Progenitor cell of endocrine pancreas (in vitro differentiated cells): ENCODE measurements around the gene ST3GAL3. TPM values are rescaled to one million over a fixed set of nuclear protein-coding genes. Genes with fewer than 3 reads are reported as not detected.

Experiments
- DNase-seq: peaks from one replicate; pipeline ENCODE4 v3.0.0; 2021; ENCODE audit warnings: low spot score; ENCODE audit not compliant: unreplicated experiment
- H3K27ac Mint-ChIP-seq: 2 replicates; pipeline ENCODE4 v1.8.0; 2021; ENCODE audit warnings: mild to moderate bottlenecking, moderate library complexity, mixed read lengths
- H3K27me3 Mint-ChIP-seq: 2 replicates; pipeline ENCODE4 v1.8.0; 2021; ENCODE audit warnings: mixed read lengths
- H3K36me3 Mint-ChIP-seq: 2 replicates; pipeline ENCODE4 v1.8.0; 2022; ENCODE audit warnings: mixed read lengths; ENCODE audit not compliant: insufficient read depth
- H3K4me1 Mint-ChIP-seq: 2 replicates; pipeline ENCODE4 v1.8.0; 2021; ENCODE audit warnings: low read depth, mixed read lengths
- H3K4me3 Mint-ChIP-seq: 2 replicates; pipeline ENCODE4 v1.8.0; 2021; ENCODE audit warnings: low read depth, mild to moderate bottlenecking, moderate library complexity, mixed read lengths
- H3K9me3 Mint-ChIP-seq: 2 replicates; pipeline ENCODE4 v1.8.0; 2021; ENCODE audit warnings: low read depth, mixed read lengths
- CTCF ChIP-seq: fragments of 200-600 bp; sonication (generic); IDR thresholded peaks from one replicate; pipeline ENCODE4 v1.5.0; 2021; ENCODE audit warnings: antibody characterized with exemption, mild to moderate bottlenecking; ENCODE audit not compliant: unreplicated experiment
- total RNA-seq: library from RNA; stranded (reverse); gene quantifications from 2 replicates; pipeline ENCODE4 v1.2.1, GENCODE V29; 2021

Gene ST3GAL3
- total RNA-seq, 1 donor from 2014 or later: 14.9 TPM

GRCh38 chr1:43882763-43883162 lies 175.4 kb downstream of the ST3GAL3 start:
- no peak overlapping the region for H3K4me3 Mint-ChIP-seq
- TF ChIP-seq CTCF: no peak
- H3K4me1 Mint-ChIP-seq: peaks cover 10% of the 10 kb centered on the region
- no peak overlapping the region for H3K27ac Mint-ChIP-seq
- no peaks in the 10 kb centered on the region for H3K9me3 Mint-ChIP-seq
- H3K36me3 Mint-ChIP-seq: no peaks in the 10 kb centered on the region
- H3K27me3 Mint-ChIP-seq: no peaks in the 10 kb centered on the region
- no peak for DNase-seq

GRCh38 chr1:43883321-43883720 lies 176.0 kb downstream of the ST3GAL3 start:
- DNase-seq: no peak
- no peak for TF ChIP-seq CTCF
- no peak overlapping the region for H3K27ac Mint-ChIP-seq
- H3K4me3 Mint-ChIP-seq: no peak overlapping the region
- H3K9me3 Mint-ChIP-seq: no peaks in the 10 kb centered on the region
- H3K4me1 Mint-ChIP-seq: peaks cover 10% of the 10 kb centered on the region
- H3K27me3 Mint-ChIP-seq: no peaks in the 10 kb centered on the region
- H3K36me3 Mint-ChIP-seq: no peaks in the 10 kb centered on the region

DNA sequence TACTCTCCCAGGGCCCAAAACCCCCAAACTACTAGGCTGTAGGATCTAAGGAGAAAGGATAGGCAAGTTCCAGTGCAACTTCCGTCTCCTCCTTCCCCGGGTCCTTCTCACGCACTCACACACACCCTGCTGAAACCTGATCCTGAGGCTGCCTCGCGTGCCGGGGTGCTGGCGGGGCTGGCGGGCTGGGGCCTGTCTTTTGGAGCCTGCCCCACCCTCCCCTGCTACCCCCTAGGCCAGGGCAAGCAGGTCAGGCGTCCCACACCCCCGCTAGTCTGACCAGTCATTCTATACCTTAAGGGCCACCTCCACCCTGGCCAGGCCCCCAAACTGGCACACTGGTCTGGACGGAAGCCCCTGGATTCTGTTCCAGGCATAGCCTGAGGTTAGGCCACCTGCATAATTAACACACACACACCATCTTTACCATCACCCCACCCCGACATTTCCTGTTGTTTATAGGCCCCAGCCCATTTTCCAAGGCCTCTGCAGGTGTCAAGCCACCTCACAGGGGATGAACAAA lies 178.0 kb downstream of the ST3GAL3 start:
- H3K27me3 Mint-ChIP-seq: no peaks in the 10 kb centered on the region

DNA sequence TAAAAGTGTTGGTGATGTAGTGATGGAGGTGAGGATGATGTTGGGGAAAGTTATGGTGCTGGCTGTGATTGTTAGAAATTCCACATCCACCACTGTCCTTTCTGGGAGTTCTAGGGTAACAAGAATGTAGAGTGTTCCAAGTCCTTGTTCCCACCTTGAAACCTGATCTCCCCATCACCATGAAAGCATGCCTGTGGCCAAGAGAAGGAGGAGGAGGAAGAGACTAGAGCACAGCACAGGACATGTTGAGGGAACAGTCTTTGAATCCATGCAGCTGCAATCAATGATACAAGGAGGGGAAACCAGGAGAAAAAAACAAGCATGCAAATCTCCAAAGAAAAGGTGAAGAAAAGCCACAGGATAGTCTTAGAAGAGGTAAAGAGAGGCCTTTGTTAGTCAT lies 180.4 kb downstream of the ST3GAL3 start:
- no peak for DNase-seq
- Mint-ChIP-seq H3K9me3 (no peaks in the 10 kb centered on the region), H3K27me3 (no peaks in the 10 kb centered on the region), H3K4me1 (peaks cover 10% of the 10 kb centered on the region), H3K27ac (no peak overlapping the region), H3K36me3 (no peaks in the 10 kb centered on the region), H3K4me3 (no peak overlapping the region)
- no peak for TF ChIP-seq CTCF

More for the DNA sequence above, 178.0 kb downstream of the ST3GAL3 start:
- no peaks in the 10 kb centered on the region for H3K9me3 Mint-ChIP-seq
- no peak for TF ChIP-seq CTCF
- no peaks in the 10 kb centered on the region for H3K36me3 Mint-ChIP-seq
- no peak overlapping the region for H3K27ac Mint-ChIP-seq
- DNase-seq: no peak
- no peak overlapping the region for H3K4me3 Mint-ChIP-seq
- peaks cover 10% of the 10 kb centered on the region for H3K4me1 Mint-ChIP-seq

GRCh38 chr1:43890815-43891214 lies 183.5 kb downstream of the ST3GAL3 start:
- no peak overlapping the region for H3K4me3 Mint-ChIP-seq
- no peak for TF ChIP-seq CTCF
- H3K27me3 Mint-ChIP-seq: no peaks in the 10 kb centered on the region
- no peak overlapping the region for H3K27ac Mint-ChIP-seq
- no peaks in the 10 kb centered on the region for H3K36me3 Mint-ChIP-seq
- H3K4me1 Mint-ChIP-seq: peaks cover under 1% of the 10 kb centered on the region
- no peak for DNase-seq
- H3K9me3 Mint-ChIP-seq: no peaks in the 10 kb centered on the region
